Mammary epithelial cell (primary cell): ENCODE results near the gene GOLT1B.

ENCODE experiments used
- CTCF ChIP-seq, 2 donors: IDR thresholded peaks in 1 of 2; conservative IDR thresholded peaks in 1 of 2; 2 replicates each; pipeline ENCODE4 v1.5.1; 2011 to 2012; ENCODE audit warnings: inconsistent platforms in 2 of 2, low read length in 2 of 2, mild to moderate bottlenecking in 2 of 2, control low read depth in 1 of 2, low read depth in 1 of 2; ENCODE audit not compliant: insufficient read depth in 1 of 2; ENCODE audit errors: extremely low read depth in 1 of 2
- EZH2 ChIP-seq: IDR thresholded peaks from 2 replicates; pipeline ENCODE4 v1.6.1; 2012; ENCODE audit warnings: low read length, inconsistent platforms, borderline replicate concordance

- TF ChIP-seq CTCF (conservative IDR thresholded peaks at IDR 0.05 in 1 of 2, IDR thresholded peaks at IDR 0.05 in 1 of 2; ENCODE audit: extremely low read depth in 1 of 2, insufficient read depth in 1 of 2, low read depth in 1 of 2, low read length in 2 of 2) (no peak), EZH2 (no peak)
Measured at GRCh38 chr12:21505888-21506287, 4.3 kb downstream of the GOLT1B start.
